B cell (primary cell): ENCODE results near the gene SORL1. TPM values are rescaled to one million over a fixed set of nuclear protein-coding genes. Genes with fewer than 3 reads are reported as not detected.
A peak's percentile ranks its signal among the peaks of the same experiment; 100 is the strongest.

ENCODE experiments used
- ATAC-seq: fragments of 200-7000 bp; cut with Tn5 transposase; one replicate; pipeline ENCODE4 v1.10.0; 2021; ENCODE audit warnings: low read depth, mild to moderate bottlenecking, moderate number of reproducible peaks, moderate library complexity
- CTCF ChIA-PET: fragments of 350-600 bp; sonication (Branson Sonifier 250); formaldehyde crosslinking; loops from one replicate; lab custom pipeline; 2021; ENCODE audit warnings: antibody characterized with exemption, inconsistent platforms; lab: Charles Lee
- POLR2A ChIA-PET: fragments of 350-600 bp; sonication (Branson Sonifier 250); formaldehyde crosslinking; loops from one replicate; lab custom pipeline; 2021; ENCODE audit warnings: antibody characterized with exemption; lab: Charles Lee
- DNase-seq: peaks from one replicate; pipeline ENCODE4 v3.0.0; 2013
- H2AFZ ChIP-seq: 2 replicates; pipeline ENCODE4 v1.6.1; 2012; ENCODE audit warnings: mild to moderate bottlenecking, low read depth, low read length; ENCODE audit not compliant: insufficient read depth, poor library complexity, severe bottlenecking
- H3K27ac ChIP-seq, 2 donors: 1 replicate in 1 of 2; 2 replicates in 1 of 2; pipeline ENCODE4 v1.5.1; 2012 to 2013; ENCODE audit warnings: low read length in 2 of 2, mild to moderate bottlenecking in 2 of 2, moderate library complexity in 1 of 2
- H3K27me3 ChIP-seq, 4 experiments: fragments of 200-600 bp in 1 of 4; sonication (generic) in 1 of 4; replicated peaks in 1 of 4; 1 replicate in 2 of 4; 2 replicates in 2 of 4; pipeline versions ENCODE4 v1.6.1 to v1.7.0; 2013 to 2016; ENCODE audit warnings: low read length in 3 of 4, mild to moderate bottlenecking in 2 of 4, mixed read lengths in 1 of 4, moderate library complexity in 1 of 4; ENCODE audit not compliant: insufficient read depth in 4 of 4, control insufficient read depth in 3 of 4; ENCODE audit errors: control extremely low read depth in 1 of 4
- H3K36me3 ChIP-seq, 2 experiments: replicated peaks in 1 of 2; 1 replicate in 1 of 2; 2 replicates in 1 of 2; pipeline versions ENCODE4 v1.6.1 to v1.7.1; 2013; ENCODE audit warnings: low read length in 1 of 2; ENCODE audit not compliant: insufficient read depth in 2 of 2, control insufficient read depth in 1 of 2; ENCODE audit errors: control extremely low read depth in 1 of 2, extremely low read depth in 1 of 2
- H3K4me1 ChIP-seq, 2 donors: fragments of 200-600 bp in 1 of 2; sonication (generic) in 1 of 2; 1 replicate in 1 of 2; 2 replicates in 1 of 2; pipeline versions ENCODE4 v1.5.1 to v1.6.1; 2013 to 2017; ENCODE audit warnings: low read length in 2 of 2; ENCODE audit not compliant: control insufficient read depth in 2 of 2, insufficient read depth in 2 of 2
- H3K4me2 ChIP-seq: replicated peaks from 2 replicates; pipeline ENCODE3; 2012; ENCODE audit warnings: mild to moderate bottlenecking, low read depth, low read length; ENCODE audit not compliant: poor library complexity, severe bottlenecking
- H3K4me3 ChIP-seq, 5 experiments: fragments of 200-600 bp in 1 of 5; sonication (generic) in 1 of 5; 1 replicate in 3 of 5; 2 replicates in 2 of 5; pipeline versions ENCODE4 v1.5.1 to v1.7.0; 2011 to 2016; ENCODE audit warnings: low read length in 4 of 5, mild to moderate bottlenecking in 4 of 5, low read depth in 2 of 5, control low read depth in 1 of 5, moderate library complexity in 1 of 5; ENCODE audit not compliant: insufficient read depth in 1 of 5; ENCODE audit errors: control extremely low read depth in 1 of 5, extremely low read depth in 1 of 5
- H3K79me2 ChIP-seq: fragments of 200-600 bp; sonication (generic); one replicate; pipeline ENCODE4 v1.6.0; 2016; ENCODE audit warnings: low read length; ENCODE audit not compliant: control insufficient read depth, insufficient read depth
- H3K9ac ChIP-seq: fragments of 200-600 bp; sonication (generic); 2 replicates; pipeline ENCODE4 v1.6.1; 2017; ENCODE audit warnings: mild to moderate bottlenecking, low read length, moderate library complexity
- H3K9me3 ChIP-seq, 3 donors: one replicate each; pipeline versions ENCODE4 v1.6.1 to v1.7.1; 2013; ENCODE audit warnings: low read length in 2 of 3; ENCODE audit not compliant: control insufficient read depth in 2 of 3, insufficient read depth in 1 of 3; ENCODE audit errors: control extremely low read depth in 1 of 3
- H4K20me1 ChIP-seq: 2 replicates; pipeline ENCODE4 v1.6.0; 2012; ENCODE audit warnings: mild to moderate bottlenecking, low read length; ENCODE audit not compliant: insufficient read depth, control insufficient read depth, poor library complexity, severe bottlenecking
- H3K27ac Mint-ChIP-seq: one replicate; pipeline ENCODE4 v1.8.0; 2021; ENCODE audit warnings: mixed read lengths
- H3K27me3 Mint-ChIP-seq: one replicate; pipeline ENCODE4 v1.8.0; 2021; ENCODE audit warnings: mixed read lengths
- H3K4me1 Mint-ChIP-seq: one replicate; pipeline ENCODE4 v1.8.0; 2021; ENCODE audit warnings: mixed read lengths
- H3K4me3 Mint-ChIP-seq: one replicate; pipeline ENCODE4 v1.8.0; 2021; ENCODE audit warnings: mixed read lengths
- H3K9me3 Mint-ChIP-seq: one replicate; pipeline ENCODE4 v1.8.0; 2022; ENCODE audit warnings: mixed read lengths; ENCODE audit not compliant: insufficient read depth
- CTCF ChIP-seq: fragments of 200-600 bp; IDR thresholded peaks from one replicate; pipeline ENCODE4 v1.8.0; 2022; ENCODE audit warnings: antibody characterized with exemption, mild to moderate bottlenecking
- EZH2 ChIP-seq: IDR thresholded peaks from 2 replicates; pipeline ENCODE4 v1.6.1; 2012; ENCODE audit warnings: borderline replicate concordance, low read depth, mild to moderate bottlenecking, moderate library complexity, low read length; ENCODE audit not compliant: insufficient read depth, poor library complexity, severe bottlenecking
- WGBS: methylation state at CpG from one replicate; pipeline ENCODE4 v1.1.5; 2013; ENCODE audit warnings: missing lambda C conversion rate; ENCODE audit not compliant: insufficient coverage; 5-methylcytosine and 5-hydroxymethylcytosine counted together
- intact Hi-C: fragments of 100-400 bp; cut with micrococcal nuclease; formaldehyde crosslinking; loops from one replicate; pipeline ENCODE4 v1.10.0; 2022
- polyA plus RNA-seq: library from polyadenylated mRNA; depleted of rRNA; stranded (reverse); fragments of >200 nt; gene quantifications from 2 replicates; pipeline ENCODE4 v1.2.3, GENCODE V29; 2012
- total RNA-seq, 2 donors: library from RNA; stranded (reverse); fragments of 120-200 nt in 1 of 2; gene quantifications; 1 replicate in 1 of 2; 2 replicates in 1 of 2; pipeline versions ENCODE4 v1.2.3 to v1.2.4, GENCODE V29; 2013 to 2022

SORL1 gene
- total and polyA plus RNA-seq, 2 donors (not counting 1 experiment from before 2014, with no cell fraction given): 13.0 to 396 TPM

DNA sequence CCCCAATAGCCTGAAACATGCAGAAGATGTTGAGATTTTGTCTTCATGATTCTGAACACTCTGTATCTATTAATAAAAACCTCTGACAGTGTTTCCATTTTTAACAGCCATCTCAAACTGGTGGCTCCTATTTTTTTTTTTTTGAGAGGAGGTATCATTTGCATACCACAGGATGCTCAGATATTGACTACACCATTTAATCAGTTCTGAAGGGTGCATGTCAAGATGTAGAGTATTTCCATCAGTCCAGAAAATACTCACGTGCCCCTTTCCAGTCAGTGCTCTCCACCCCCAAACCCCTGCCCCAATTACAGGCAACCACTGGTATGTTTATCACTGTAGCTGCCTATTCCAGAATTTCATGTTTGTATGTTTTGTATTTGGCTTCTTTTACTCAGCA lies 85.9 kb downstream of the SORL1 start:
- WGBS: no CpG with 5 or more reads among the region's 1 CpG
- Histone ChIP-seq H3K27ac (no peak overlapping the region), H4K20me1 (no peaks in the 10 kb centered on the region), H3K9ac (no peak overlapping the region), H3K4me1 (peaks cover 20 to 28% of the 10 kb centered on the region in 2 donors), H3K27me3 (no peaks in the 10 kb centered on the region), H3K4me3 (peak overlapping the region in 1 of 5 experiments; percentile 1), H3K9me3 (no peaks in the 10 kb centered on the region), H2AFZ (no peak overlapping the region), H3K4me2 (peak overlapping the region; percentile 38), H3K79me2 (peaks cover 21% of the 10 kb centered on the region), H3K36me3 (peaks cover 4 to 17% of the 10 kb centered on the region in 2 experiments)
- Mint-ChIP-seq H3K4me3 (no peak overlapping the region), H3K27ac (no peak overlapping the region), H3K9me3 (no peaks in the 10 kb centered on the region), H3K4me1 (peaks cover 33% of the 10 kb centered on the region), H3K27me3 (no peaks in the 10 kb centered on the region)
- CTCF ChIA-PET: interaction anchor here (0.7 to 1.4 kb wide), 2 partner anchors 110 to 218 kb away, joined by 3 read pairs; no protein-coding TSS in a partner anchor
- peak; percentile 24 for ATAC-seq
- intact Hi-C loops: no loop called here
- DNase-seq: no peak
- POLR2A ChIA-PET: no interaction called here
- TF ChIP-seq EZH2 (no peak), CTCF (no peak)

DNA sequence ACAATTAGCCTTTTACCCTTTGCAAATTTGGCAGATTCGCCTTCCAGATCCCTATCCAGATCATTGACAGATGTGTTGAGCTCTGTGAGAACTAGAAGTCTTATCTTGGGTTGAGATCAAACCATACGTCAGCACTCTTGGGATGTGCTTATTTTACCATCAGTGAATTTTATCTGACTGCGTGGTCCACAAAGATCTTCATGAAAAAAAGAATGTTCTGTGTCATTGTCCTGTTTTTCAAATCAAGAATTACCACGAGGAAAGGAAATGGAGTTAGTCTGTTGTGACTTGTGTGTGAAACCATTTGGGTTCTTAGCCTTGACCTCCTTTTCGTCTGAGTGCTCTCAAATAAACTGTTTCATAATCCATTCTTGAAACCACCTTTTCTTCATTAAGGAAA lies 86.9 kb downstream of the SORL1 start:
- no peak overlapping the region for H3K27ac Mint-ChIP-seq
- H3K9me3 Mint-ChIP-seq: no peaks in the 10 kb centered on the region
- H3K27me3 ChIP-seq: no peaks in the 10 kb centered on the region
- no peak overlapping the region for H3K9ac ChIP-seq
- peaks cover 28 to 31% of the 10 kb centered on the region in 2 donors for H3K4me1 ChIP-seq
- ChIA-PET CTCF (interaction anchor here (1.4 kb wide), 1 partner anchor 219 kb away, joined by 3 read pairs; no protein-coding TSS in a partner anchor), POLR2A (no interaction called here)
- H3K36me3 ChIP-seq: peaks cover 4 to 9% of the 10 kb centered on the region in 2 experiments
- no CpG with 5 or more reads among the region's 5 CpGs for WGBS
- no peaks in the 10 kb centered on the region for H3K9me3 ChIP-seq
- TF ChIP-seq CTCF: no peak
- TF ChIP-seq EZH2: no peak
- H3K4me2 ChIP-seq: no peak overlapping the region
- no peaks in the 10 kb centered on the region for H3K27me3 Mint-ChIP-seq
- intact Hi-C loops: no loop called here
- H3K4me1 Mint-ChIP-seq: peaks cover 36% of the 10 kb centered on the region
- H3K79me2 ChIP-seq: peaks cover 21% of the 10 kb centered on the region
- no peak overlapping the region for H3K4me3 Mint-ChIP-seq
- no peak for ATAC-seq
- DNase-seq: no peak
- H4K20me1 ChIP-seq: no peaks in the 10 kb centered on the region
- no peak overlapping the region for H3K4me3 ChIP-seq
- H2AFZ ChIP-seq: no peak overlapping the region
- H3K27ac ChIP-seq: no peak overlapping the region
